Vagina (tissue), 2 donors: ENCODE measurements around the gene MRPL54.

Experiments used
- CTCF ChIP-seq, 3 experiments: fragments of 450-650 bp in 2 of 3; fragments of 200-600 bp in 1 of 3; sonication (generic) in 1 of 3; IDR thresholded peaks; one replicate each; pipeline ENCODE4 v1.5.1; 2017 to 2019; ENCODE audit warnings: antibody characterized with exemption in 3 of 3, mild to moderate bottlenecking in 2 of 3, moderate library complexity in 2 of 3
- POLR2A ChIP-seq, 2 donors: fragments of 450-650 bp; IDR thresholded peaks; one replicate each; pipeline ENCODE4 v1.6.1; 2017; ENCODE audit warnings: antibody characterized with exemption in 2 of 2, mild to moderate bottlenecking in 2 of 2, moderate library complexity in 2 of 2
- POLR2AphosphoS5 ChIP-seq, 2 donors: sonication (generic); formaldehyde crosslinking; IDR thresholded peaks; one replicate each; pipeline ENCODE4 v1.9.0; 2017; ENCODE audit warnings: antibody characterized with exemption in 2 of 2, mild to moderate bottlenecking in 2 of 2, low read depth in 1 of 2; ENCODE audit not compliant: insufficient read depth in 1 of 2

GRCh38 chr19:3814648-3815047 lies 52.2 kb downstream of the MRPL54 start:
- TF ChIP-seq POLR2AphosphoS5 (IDR thresholded peaks at IDR 0.05; ENCODE audit: insufficient read depth in 1 of 2, low read depth in 1 of 2) (no peak), CTCF (IDR thresholded peaks at IDR 0.05) (no peak), POLR2A (IDR thresholded peaks at IDR 0.05) (no peak)
